IMR-90 (cell line): Measurements from ENCODE around the gene MRPL50. TPM values are rescaled to one million over a fixed set of nuclear protein-coding genes. Genes with fewer than 3 reads are reported as not detected.

ENCODE experiments used
- ATAC-seq: fragments of 200-7000 bp; cut with Tn5 transposase; 2 replicates; pipeline ENCODE4 v1.9.1; 2020; ENCODE audit warnings: low read depth, mild to moderate bottlenecking, moderate library complexity
- BruUV-seq: library from RNA; stranded (reverse); fragments of 400-500 nt; replicated peaks from 2 replicates; lab custom pipeline; 2021; lab: Mats Ljungman, UMichigan
- CTCF ChIA-PET: fragments of 300-600 bp; formaldehyde crosslinking; extraction: SDS; loops from one replicate; lab custom pipeline; 2021; ENCODE audit warnings: antibody characterized with exemption; lab: Yijun Ruan, JAX
- POLR2A ChIA-PET: fragments of 300-600 bp; sonication (Branson Sonifier 250); formaldehyde crosslinking; loops from one replicate; lab custom pipeline; 2022; ENCODE audit warnings: antibody characterized with exemption; ENCODE audit not compliant: unreplicated experiment; lab: Charles Lee
- DNase-seq: peaks from one replicate; pipeline ENCODE4 v3.0.0; 2013
- H2AFZ ChIP-seq: replicated peaks from 2 replicates; pipeline ENCODE3; 2013; ENCODE audit warnings: low read length, mild to moderate bottlenecking; ENCODE audit not compliant: poor library complexity
- H2AK5ac ChIP-seq: 2 replicates; pipeline ENCODE4 v1.6.1; 2013; ENCODE audit warnings: low read depth, low read length, inconsistent platforms
- H2AK9ac ChIP-seq: replicated peaks from 2 replicates; pipeline ENCODE3; 2013; ENCODE audit warnings: mild to moderate bottlenecking, low read depth, low read length, moderate library complexity; ENCODE audit not compliant: poor library complexity
- H2BK120ac ChIP-seq: 2 replicates; pipeline ENCODE4 v1.6.1; 2013; ENCODE audit warnings: low read depth, low read length, inconsistent platforms
- H2BK15ac ChIP-seq: 3 replicates; pipeline ENCODE4 v1.6.1; 2013; ENCODE audit warnings: low read depth, low read length, inconsistent platforms
- H2BK20ac ChIP-seq: 2 replicates; pipeline ENCODE4 v1.6.1; 2013; ENCODE audit warnings: low read depth, mild to moderate bottlenecking, inconsistent platforms, low read length, moderate library complexity
- H2BK5ac ChIP-seq: 2 replicates; pipeline ENCODE4 v1.6.1; 2013; ENCODE audit warnings: mild to moderate bottlenecking, low read depth, low read length, inconsistent platforms; ENCODE audit not compliant: poor library complexity, severe bottlenecking
- H3K14ac ChIP-seq: replicated peaks from 2 replicates; pipeline ENCODE4 v1.6.1; 2013; ENCODE audit warnings: low read depth, low read length, inconsistent platforms
- H3K18ac ChIP-seq: 2 replicates; pipeline ENCODE4 v1.6.1; 2013; ENCODE audit warnings: low read depth, low read length, control low read depth
- H3K23ac ChIP-seq: 2 replicates; pipeline ENCODE4 v1.6.1; 2013; ENCODE audit warnings: low read depth, low read length, inconsistent platforms
- H3K27ac ChIP-seq: 2 replicates; pipeline ENCODE4 v1.5.1; 2013; ENCODE audit warnings: mild to moderate bottlenecking, control low read depth, low read length; ENCODE audit not compliant: insufficient read depth
- H3K27me3 ChIP-seq: 2 replicates; pipeline ENCODE4 v1.6.1; 2013; ENCODE audit warnings: low read length; ENCODE audit not compliant: control insufficient read depth, insufficient read depth
- H3K36me3 ChIP-seq: 2 replicates; pipeline ENCODE4 v1.6.1; 2013; ENCODE audit warnings: low read length, mixed read lengths; ENCODE audit not compliant: control insufficient read depth, insufficient read depth
- H3K4ac ChIP-seq: 2 replicates; pipeline ENCODE4 v1.6.1; 2013; ENCODE audit warnings: low read depth, low read length, inconsistent platforms
- H3K4me1 ChIP-seq: 2 replicates; pipeline ENCODE4 v1.6.1; 2013; ENCODE audit warnings: low read length, mixed read lengths; ENCODE audit not compliant: control insufficient read depth, insufficient read depth
- H3K4me2 ChIP-seq: 2 replicates; pipeline ENCODE4 v1.6.1; 2013; ENCODE audit warnings: low read depth, mild to moderate bottlenecking, control low read depth, low read length, moderate library complexity
- H3K4me3 ChIP-seq: 2 replicates; pipeline ENCODE4 v1.5.1; 2013; ENCODE audit warnings: low read depth, mild to moderate bottlenecking, control low read depth, low read length, moderate library complexity; ENCODE audit not compliant: insufficient read depth
- H3K56ac ChIP-seq: 2 replicates; pipeline ENCODE4 v1.6.1; 2013; ENCODE audit warnings: low read length, inconsistent platforms; ENCODE audit not compliant: insufficient read depth; ENCODE audit errors: extremely low read depth
- H3K79me1 ChIP-seq, 2 experiments: 2 replicates each; pipeline ENCODE4 v1.6.1; 2013; ENCODE audit warnings: low read length in 2 of 2, inconsistent platforms in 1 of 2, low read depth in 1 of 2
- H3K9ac ChIP-seq: 2 replicates; pipeline ENCODE4 v1.6.1; 2013; ENCODE audit warnings: low read depth, low read length, control low read depth
- H3K9me1 ChIP-seq: 2 replicates; pipeline ENCODE4 v1.6.1; 2013; ENCODE audit warnings: low read length, inconsistent platforms; ENCODE audit not compliant: insufficient read depth
- H3K9me3 ChIP-seq: 2 replicates; pipeline ENCODE4 v1.6.1; 2013; ENCODE audit warnings: low read length; ENCODE audit not compliant: control insufficient read depth, insufficient read depth
- H4K20me1 ChIP-seq: 2 replicates; pipeline ENCODE4 v1.6.1; 2013; ENCODE audit warnings: low read length, inconsistent platforms; ENCODE audit not compliant: insufficient read depth
- H4K5ac ChIP-seq: 2 replicates; pipeline ENCODE4 v1.6.1; 2013; ENCODE audit warnings: mild to moderate bottlenecking, low read depth, low read length, control low read depth
- H4K8ac ChIP-seq, 2 experiments: 2 replicates each; pipeline ENCODE4 v1.6.1; 2013; ENCODE audit warnings: low read depth in 2 of 2, low read length in 2 of 2, control low read depth in 1 of 2, inconsistent platforms in 1 of 2
- H4K91ac ChIP-seq: 2 replicates; pipeline ENCODE4 v1.6.1; 2013; ENCODE audit warnings: low read depth, low read length, inconsistent platforms; ENCODE audit not compliant: insufficient read depth
- BHLHE40 ChIP-seq: fragments of 150-350 bp; IDR thresholded peaks from 2 replicates; pipeline ENCODE4 v1.6.1; 2016; ENCODE audit warnings: mild to moderate bottlenecking, low read depth, low read length
- CEBPB ChIP-seq: IDR thresholded peaks from 2 replicates; pipeline ENCODE4 v1.6.1; 2012; ENCODE audit warnings: low read depth, low read length, improper control_type of control experiment
- CHD1 ChIP-seq: IDR thresholded peaks from 2 replicates; pipeline ENCODE4 v1.6.1; 2012; ENCODE audit warnings: low read depth, low read length, improper control_type of control experiment
- CTCF ChIP-seq: conservative IDR thresholded peaks from 2 replicates; pipeline ENCODE4 v1.5.1; 2012; ENCODE audit warnings: mild to moderate bottlenecking, low read depth, low read length, improper control_type of control experiment
- ELK1 ChIP-seq: fragments of 150-350 bp; IDR thresholded peaks from 2 replicates; pipeline ENCODE4 v1.6.1; 2016; ENCODE audit warnings: low read depth, mild to moderate bottlenecking, low read length, moderate library complexity, borderline replicate concordance
- FOS ChIP-seq: fragments of 150-350 bp; IDR thresholded peaks from 2 replicates; pipeline ENCODE4 v1.6.1; 2016; ENCODE audit warnings: low read depth, low read length
- MAFK ChIP-seq: IDR thresholded peaks from 2 replicates; pipeline ENCODE4 v1.6.1; 2012; ENCODE audit warnings: low read depth, low read length, improper control_type of control experiment
- MAZ ChIP-seq: IDR thresholded peaks from 2 replicates; pipeline ENCODE4 v1.6.1; 2012; ENCODE audit warnings: low read depth, mild to moderate bottlenecking, low read length, improper control_type of control experiment, moderate library complexity, borderline replicate concordance
- MXI1 ChIP-seq: IDR thresholded peaks from 2 replicates; pipeline ENCODE4 v1.6.1; 2012; ENCODE audit warnings: low read depth, mild to moderate bottlenecking, low read length, moderate library complexity, borderline replicate concordance
- NFE2L2 ChIP-seq: fragments of 150-350 bp; IDR thresholded peaks from 2 replicates; pipeline ENCODE4 v1.6.1; 2016; ENCODE audit warnings: low read depth, mild to moderate bottlenecking, low read length
- POLR2A ChIP-seq: IDR thresholded peaks from 2 replicates; pipeline ENCODE4 v1.6.1; 2012; ENCODE audit warnings: mild to moderate bottlenecking, low read depth, low read length
- RAD21 ChIP-seq: IDR thresholded peaks from 2 replicates; pipeline ENCODE4 v1.6.1; 2012; ENCODE audit warnings: low read length, improper control_type of control experiment
- RCOR1 ChIP-seq: IDR thresholded peaks from 2 replicates; pipeline ENCODE4 v1.6.1; 2012; ENCODE audit warnings: mild to moderate bottlenecking, low read length, improper control_type of control experiment; ENCODE audit not compliant: insufficient replicate concordance
- RFX5 ChIP-seq: IDR thresholded peaks from 2 replicates; pipeline ENCODE4 v1.8.0; 2012; ENCODE audit warnings: low read depth, mild to moderate bottlenecking, low read length, moderate library complexity
- SMC3 ChIP-seq: fragments of 150-350 bp; IDR thresholded peaks from 2 replicates; pipeline ENCODE4 v1.6.1; 2016; ENCODE audit warnings: low read depth, mild to moderate bottlenecking, antibody characterized with exemption, low read length, moderate library complexity
- USF2 ChIP-seq: fragments of 150-350 bp; IDR thresholded peaks from 2 replicates; pipeline ENCODE4 v1.6.1; 2017; ENCODE audit warnings: mild to moderate bottlenecking, antibody characterized with exemption, low read length, low read depth
- WGBS, 2 experiments: methylation state at CpG; one replicate each; pipeline versions ENCODE4 v1.1.5 to v1.1.7; 2013; ENCODE audit warnings: missing lambda C conversion rate in 2 of 2; ENCODE audit not compliant: insufficient read length in 1 of 2; ENCODE audit errors: extremely low coverage in 2 of 2; 5-methylcytosine and 5-hydroxymethylcytosine counted together
- dilution Hi-C: fragments of 300-500 bp; cut with HindIII; formaldehyde crosslinking; loops from one replicate; pipeline ENCODE4 v1.14.3; 2018; ENCODE audit warnings: low sequenced_read_pairs; ENCODE audit not compliant: unreplicated experiment
- in situ Hi-C: fragments of 300-500 bp; cut with MboI; formaldehyde crosslinking; loops from 3 replicates; pipeline ENCODE4 v1.14.3; 2019; ENCODE audit warnings: low sequenced_read_pairs, inconsistent platforms, mixed read lengths
- intact Hi-C: fragments of 100-400 bp; cut with micrococcal nuclease; formaldehyde crosslinking; loops from 2 replicates; pipeline ENCODE4 v1.10.0; 2022
- polyA plus RNA-seq, 3 experiments: library from polyadenylated mRNA; depleted of rRNA; stranded (reverse); fragments of >200 nt; gene quantifications; 2 replicates each; pipeline ENCODE4 v1.2.3, GENCODE V29; 2012; ENCODE audit warnings: low replicate concordance in 1 of 3
- total RNA-seq: library from RNA; depleted of rRNA; stranded (reverse); fragments of >200 nt; gene quantifications from 2 replicates; pipeline ENCODE4 v1.2.3, GENCODE V29; 2012

MRPL50 gene
- total and polyA plus RNA-seq, 2 of the 4 experiments (the other 2 are of a cell fraction) = 7.5 to 8.6 TPM

- H3K18ac ChIP-seq = no peak overlapping the region
- no peak overlapping the region for H2AFZ ChIP-seq
- no peaks in the 10 kb centered on the region for H3K79me1 ChIP-seq
- H3K14ac ChIP-seq = no peak overlapping the region
- no peak overlapping the region for H2BK120ac ChIP-seq
- intact Hi-C loops (no loop called here), dilution Hi-C loops (no loop called here), in situ Hi-C loops (no loop called here)
- POLR2A ChIA-PET = no interaction called here
- H3K27ac ChIP-seq = no peak overlapping the region
- no peak overlapping the region for H2BK5ac ChIP-seq
- no peak overlapping the region for H2AK9ac ChIP-seq
- no peak overlapping the region for H3K4ac ChIP-seq
- no peak overlapping the region for H3K9ac ChIP-seq
- H3K9me3 ChIP-seq = no peaks in the 10 kb centered on the region
- no peaks in the 10 kb centered on the region for H3K36me3 ChIP-seq
- H3K4me2 ChIP-seq = no peak overlapping the region
- no peak for ATAC-seq
- no peak overlapping the region for H2BK20ac ChIP-seq
- H4K91ac ChIP-seq = no peak overlapping the region
- H3K4me1 ChIP-seq = 0 out of 2 replicates have a peak, but pooled peaks cover 2% of the 10 kb centered on the region
- H2BK15ac ChIP-seq = no peak overlapping the region
- no peak overlapping the region for H4K8ac ChIP-seq
- no peak for TF ChIP-seq ELK1
- no peak for TF ChIP-seq CHD1
- no peak for TF ChIP-seq USF2
- TF ChIP-seq RCOR1 = no peak
- TF ChIP-seq NFE2L2 = no peak
- TF ChIP-seq RFX5 = no peak
- TF ChIP-seq RAD21 = no peak
- no peak for TF ChIP-seq SMC3
- no peak for TF ChIP-seq BHLHE40
- TF ChIP-seq CEBPB = no peak
- no peak for TF ChIP-seq MXI1
- TF ChIP-seq MAZ = no peak
- no peak for TF ChIP-seq MAFK
- TF ChIP-seq FOS = no peak
- TF ChIP-seq POLR2A = no peak
- no peak for TF ChIP-seq CTCF
- H3K27me3 ChIP-seq = no peaks in the 10 kb centered on the region
- no peak overlapping the region for H3K4me3 ChIP-seq
- H2AK5ac ChIP-seq = no peak overlapping the region
- WGBS, 2 experiments = 89% methylated on average over 3 of the region's 12 CpGs; no CpG with 5 or more reads in 1 of the 2 experiments
- no peaks in the 10 kb centered on the region for H3K9me1 ChIP-seq
- no peak for DNase-seq
- no peaks in the 10 kb centered on the region for H4K20me1 ChIP-seq
- no peak overlapping the region for H3K23ac ChIP-seq
- CTCF ChIA-PET = interaction anchor here (1.5 kb wide), 1 partner anchor 13 kb away, joined by 5 read pairs; no protein-coding TSS in a partner anchor
- BruUV-seq = no TSS peak
- no peak overlapping the region for H4K5ac ChIP-seq
- H3K56ac ChIP-seq = no peak overlapping the region
Measured at GRCh38 chr9:101375546-101375945, 22.9 kb downstream of the MRPL50 start.
